ENCODE data around the gene ABCB8.
"Not testable (repeated sequence)": the region's sequence is repeated elsewhere in the genome, so short reads cannot be mapped to it uniquely, and the experiment has no call there.

Gene ABCB8

GRCh38 chr7:151011616-151012015, 16.6 kb upstream of the ABCB8 start:
- not testable (repeated sequence) for H3K27ac ChIP-seq, H3K4me3 ChIP-seq

GRCh38 chr7:151012031-151012692, 16.1 kb upstream of the ABCB8 start:
- Histone ChIP-seq H3K4me3 (no peak overlapping the region), H3K27ac (peak overlapping the region in 1 of 21 experiments; percentile 34)

GRCh38 chr7:151012911-151013347, 15.3 kb upstream of the ABCB8 start:
- peak overlapping the region in 2 of 21 experiments; percentile 7 to 77 for H3K27ac ChIP-seq
- H3K4me3 ChIP-seq = no peak overlapping the region

- H3K27ac ChIP-seq = peak overlapping the region in 4 of 21 experiments; percentile 7 to 77 (median 57)
These were observed 14.9 kb upstream of the ABCB8 start for GRCh38 chr7:151013356-151013732.

GRCh38 chr7:151013733-151014497, 14.3 kb upstream of the ABCB8 start:
- Histone ChIP-seq H3K4me3 (peak overlapping the region; percentile 12 to 35 (median 21)), H3K27ac (peak overlapping the region in 14 of 21 experiments; percentile 1 to 83 (median 60))

More at GRCh38 chr7:151013356-151013732, 14.9 kb upstream of the ABCB8 start:
- peak overlapping the region in 6 of 7 experiments; percentile 12 to 35 (median 20) for H3K4me3 ChIP-seq

- H3K27ac ChIP-seq = peak overlapping the region in 4 of 21 experiments; percentile 6 to 83 (median 22)
These were observed 13.3 kb upstream of the ABCB8 start for GRCh38 chr7:151014950-151015349.

GRCh38 chr7:151015967-151016366, 12.3 kb upstream of the ABCB8 start:
- Histone ChIP-seq H3K4me3 (no peak overlapping the region), H3K27ac (no peak overlapping the region)

More at GRCh38 chr7:151014950-151015349, 13.3 kb upstream of the ABCB8 start:
- H3K4me3 ChIP-seq = no peak overlapping the region

- H3K4me3 ChIP-seq = no peak overlapping the region
- no peak overlapping the region for H3K27ac ChIP-seq
These were observed 11.7 kb upstream of the ABCB8 start for GRCh38 chr7:151016505-151016904.

GRCh38 chr7:151016942-151017341, 11.3 kb upstream of the ABCB8 start:
- no peak overlapping the region for H3K27ac ChIP-seq
- H3K4me3 ChIP-seq = no peak overlapping the region

- peak overlapping the region in 2 of 7 experiments; percentile 14 to 19 for H3K4me3 ChIP-seq
These were observed 10.8 kb upstream of the ABCB8 start for GRCh38 chr7:151017370-151017952.

GRCh38 chr7:151017953-151018420, 10.3 kb upstream of the ABCB8 start:
- H3K27ac ChIP-seq = peak overlapping the region in 1 of 21 experiments; percentile 1
- peak overlapping the region in 5 of 7 experiments; percentile 0 to 29 (median 14) for H3K4me3 ChIP-seq

More at GRCh38 chr7:151017370-151017952, 10.8 kb upstream of the ABCB8 start:
- H3K27ac ChIP-seq = peak overlapping the region in 1 of 21 experiments; percentile 1

GRCh38 chr7:151018421-151019129, 9.7 kb upstream of the ABCB8 start:
- Histone ChIP-seq H3K27ac (no peak overlapping the region), H3K4me3 (peak overlapping the region; percentile 8 to 29 (median 14))

- peak overlapping the region in 5 of 7 experiments; percentile 13 to 29 (median 16) for H3K4me3 ChIP-seq
- H3K27ac ChIP-seq = no peak overlapping the region
These were observed 9.2 kb upstream of the ABCB8 start for GRCh38 chr7:151019130-151019447.

- Histone ChIP-seq H3K4me3 (no peak overlapping the region), H3K27ac (no peak overlapping the region)
These were observed 8.0 kb upstream of the ABCB8 start for GRCh38 chr7:151020231-151020630.

- no peak overlapping the region for H3K27ac ChIP-seq
- no peak overlapping the region for H3K4me3 ChIP-seq
These were observed 5.0 kb upstream of the ABCB8 start for GRCh38 chr7:151023232-151023631.

- Histone ChIP-seq H3K27ac (peak within 1 kb of the TSS in 1 of 21 experiments; percentile 46), H3K4me3 (no peak within 1 kb of the TSS)
These were observed 3.7 kb upstream of the ABCB8 start, which contains the start of gene ATG9B for GRCh38 chr7:151024435-151025056. ATG9B (minus strand) TSS chr7:151024494; CDS start chr7:151024423, 71 bp downstream.

GRCh38 chr7:151025924-151026671, 2.2 kb upstream of the ABCB8 start:
- H3K27ac ChIP-seq = peak overlapping the region in 1 of 21 experiments; percentile 9

More at GRCh38 chr7:151025924-151026671, 2.2 kb upstream of the ABCB8 start:
- no peak overlapping the region for H3K4me3 ChIP-seq

Data from skin epidermis (tissue), 12 donors.